Measurements from ENCODE around the gene RNMT.
"Not testable (repeated sequence)": the region's sequence is repeated elsewhere in the genome, so short reads cannot be mapped to it uniquely, and the experiment has no call there.

Gene RNMT

DNA sequence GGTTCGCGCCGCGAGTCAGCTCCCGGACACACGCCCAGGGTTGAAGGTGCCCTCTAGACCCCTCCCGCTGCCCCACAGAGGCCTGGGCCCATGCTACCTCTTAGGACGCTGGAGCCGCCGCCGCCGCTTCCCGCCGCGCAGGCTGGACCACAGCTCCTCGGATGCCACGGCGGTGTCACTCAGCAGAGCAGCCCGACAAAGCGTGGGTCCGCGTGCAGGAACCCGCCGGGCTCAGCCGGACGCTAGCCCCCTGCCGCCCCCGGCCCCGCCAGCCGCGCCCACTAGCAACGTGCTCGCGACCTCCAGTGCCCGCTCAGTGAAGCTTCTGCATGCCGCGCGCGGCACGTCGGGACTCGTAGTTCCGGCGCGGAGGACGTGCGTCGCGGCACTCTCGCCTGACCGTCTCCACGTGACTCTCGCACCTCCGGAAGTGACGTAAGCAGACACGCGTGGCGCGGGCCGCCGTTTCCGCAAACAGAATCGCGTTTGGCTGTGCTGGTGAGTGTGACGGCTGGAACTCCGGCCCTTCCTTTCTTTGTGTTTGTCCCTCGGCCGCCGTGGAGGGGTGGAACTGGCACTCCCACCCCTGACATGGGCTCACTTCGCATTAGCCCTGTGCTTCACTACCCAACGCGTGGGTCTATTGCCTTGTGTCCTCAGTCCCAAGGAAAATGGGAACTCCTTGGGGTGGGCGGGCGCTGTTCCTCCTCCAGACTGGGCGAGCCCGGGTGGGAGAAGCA is at the start of gene RNMT, which contains the start of gene FAM210A:
Gene RNMT (plus strand): TSS at position 442 of the 740 bp plus-strand sequence. CDS start 4,845 bp downstream, outside the sequence.
Gene FAM210A (minus strand): TSS at position 327 of the 740 bp plus-strand sequence. CDS start 44,481 bp downstream, outside the sequence.
- peak; percentile 97 for DNase-seq

DNA sequence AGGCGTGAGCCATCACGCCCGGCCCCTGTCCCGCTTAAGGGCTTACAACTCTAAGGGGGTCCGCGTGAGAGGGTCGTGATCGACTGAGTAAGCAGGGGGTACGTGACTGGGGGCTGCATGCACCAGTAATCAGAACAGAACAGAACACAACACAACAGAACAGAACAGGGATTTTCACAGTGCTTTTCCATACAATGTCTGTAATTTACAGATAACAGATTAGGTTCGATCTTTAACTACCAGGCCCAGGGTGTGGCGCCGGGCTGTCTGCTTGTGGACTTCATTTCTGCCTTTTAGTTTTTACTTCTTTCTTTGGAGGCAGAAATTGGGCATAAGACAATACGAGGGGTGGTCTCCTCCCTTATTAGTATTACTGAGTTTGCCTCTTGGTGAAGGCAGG is 49.1 kb upstream of the RNMT start:
- DNase-seq = not testable (repeated sequence)

GRCh38 chr18:13680612-13681011 is 45.9 kb upstream of the RNMT start:
- DNase-seq = peak; percentile 44

- DNase-seq = no peak
These were observed 44.8 kb upstream of the RNMT start for GRCh38 chr18:13681701-13682100.

GRCh38 chr18:13684546-13684945 is 41.9 kb upstream of the RNMT start:
- no peak for DNase-seq

DNA sequence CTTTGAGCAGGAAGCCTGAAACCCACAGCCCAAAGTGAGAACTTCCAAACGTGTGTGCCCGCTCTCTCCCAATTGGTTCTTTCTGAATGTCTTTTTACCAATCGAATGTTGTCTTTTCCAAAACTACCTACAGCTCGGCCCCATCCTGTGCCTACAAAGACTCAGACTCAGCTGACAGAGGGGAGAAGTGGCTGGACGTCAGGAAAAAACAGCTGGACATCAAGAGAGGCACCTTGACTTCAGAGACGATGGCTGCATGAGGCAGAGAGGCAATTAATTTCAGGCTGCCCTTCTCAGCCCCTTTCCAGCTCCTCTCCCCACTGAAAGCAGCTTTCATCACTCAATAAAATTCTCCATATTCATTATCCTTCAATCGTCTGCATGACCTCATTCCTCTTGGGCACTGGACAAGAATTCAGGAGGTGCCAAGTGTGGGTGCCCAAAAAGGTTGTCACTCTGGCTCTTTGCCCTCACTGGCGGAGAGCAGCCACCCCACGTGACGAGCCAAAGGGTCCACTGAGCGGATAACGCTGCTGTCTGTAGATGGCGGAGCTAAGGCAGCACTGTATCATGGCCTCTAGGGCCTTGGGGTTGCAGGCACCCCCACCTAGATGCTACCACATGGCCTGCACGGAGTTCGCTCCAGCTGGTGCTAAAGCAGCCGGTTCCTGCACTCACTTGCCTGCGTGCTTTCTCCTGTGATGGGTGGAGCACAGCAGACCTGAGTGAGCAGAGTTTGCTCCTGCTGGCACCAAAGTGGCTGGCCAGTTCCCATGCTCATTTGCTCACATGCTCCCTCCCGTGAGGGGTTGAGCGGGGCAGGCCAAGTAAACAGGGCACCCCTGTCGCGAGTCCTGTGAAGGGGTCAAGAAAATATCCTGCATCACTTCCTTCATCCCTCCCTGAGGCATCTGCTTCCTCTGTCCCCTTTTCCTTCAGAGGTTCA is 38.0 kb upstream of the RNMT start:
- DNase-seq = no peak

- DNase-seq = not testable (repeated sequence)
These were observed 36.4 kb upstream of the RNMT start for GRCh38 chr18:13690060-13690459.

DNA sequence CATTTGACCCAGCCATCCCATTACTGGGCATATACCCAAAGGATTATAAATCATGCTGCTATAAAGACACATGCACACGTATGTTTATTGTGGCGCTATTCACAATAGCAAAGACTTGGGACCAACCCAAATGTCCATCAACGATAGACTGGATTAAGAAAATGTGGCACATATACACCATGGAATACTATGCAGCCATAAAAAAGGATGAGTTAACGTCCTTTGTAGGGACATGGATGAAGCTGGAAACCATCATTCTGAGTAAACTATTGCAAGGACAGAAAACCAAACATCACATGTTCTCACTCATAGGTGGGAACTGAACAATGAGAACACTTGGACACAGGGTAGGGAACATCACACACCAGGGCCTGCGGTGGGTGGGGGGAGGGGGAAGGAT is 31.1 kb upstream of the RNMT start:
- DNase-seq = not testable (repeated sequence)

GRCh38 chr18:13696961-13697360 is 29.5 kb upstream of the RNMT start:
- DNase-seq = no peak

- DNase-seq = no peak
These were observed 26.3 kb upstream of the RNMT start for GRCh38 chr18:13700153-13700552.

DNA sequence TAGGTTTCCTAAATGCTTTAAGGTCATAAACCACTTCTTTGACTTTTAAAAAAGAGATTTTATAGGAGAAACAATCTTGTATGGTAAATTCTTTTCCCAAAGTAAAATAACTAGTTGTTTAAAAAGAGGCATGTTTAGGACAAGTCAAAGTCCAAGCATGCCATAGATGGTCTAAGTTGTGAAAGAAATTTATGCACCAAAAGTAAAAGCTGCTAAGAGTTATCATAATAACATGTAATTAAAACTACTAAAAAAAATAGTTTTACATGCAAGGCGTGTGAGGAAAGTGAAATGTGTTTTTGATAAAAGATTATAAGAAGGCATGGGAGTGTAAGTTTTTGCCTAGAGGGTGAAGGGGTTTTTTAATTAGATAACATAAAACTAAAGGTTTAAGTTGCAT is 22.6 kb upstream of the RNMT start:
- DNase-seq = peak; percentile 7

GRCh38 chr18:13710414-13710831 is 16.1 kb upstream of the RNMT start:
- no peak for DNase-seq

- DNase-seq = no peak
These were observed 13.9 kb upstream of the RNMT start for GRCh38 chr18:13712400-13713131.

GRCh38 chr18:13713455-13714055 is 12.9 kb upstream of the RNMT start:
- DNase-seq = no peak

DNA sequence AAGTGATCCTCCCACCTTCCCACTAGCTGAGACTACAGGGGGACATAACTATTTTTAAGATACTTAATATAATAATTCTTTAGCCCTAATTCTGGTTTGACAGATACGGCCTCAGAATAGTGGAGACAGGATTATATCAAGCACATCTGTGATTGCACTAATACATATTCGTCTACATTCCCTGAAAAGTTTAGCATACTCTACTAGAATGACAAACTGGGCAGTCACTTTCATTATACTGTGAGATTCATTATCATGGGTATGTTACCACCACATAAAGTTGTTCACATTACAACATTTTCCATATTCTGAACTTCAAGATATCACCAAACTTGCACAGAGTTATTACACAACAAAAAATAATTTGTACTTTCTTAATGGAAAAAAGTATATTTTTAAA is 11.1 kb upstream of the RNMT start:
- no peak for DNase-seq

DNA sequence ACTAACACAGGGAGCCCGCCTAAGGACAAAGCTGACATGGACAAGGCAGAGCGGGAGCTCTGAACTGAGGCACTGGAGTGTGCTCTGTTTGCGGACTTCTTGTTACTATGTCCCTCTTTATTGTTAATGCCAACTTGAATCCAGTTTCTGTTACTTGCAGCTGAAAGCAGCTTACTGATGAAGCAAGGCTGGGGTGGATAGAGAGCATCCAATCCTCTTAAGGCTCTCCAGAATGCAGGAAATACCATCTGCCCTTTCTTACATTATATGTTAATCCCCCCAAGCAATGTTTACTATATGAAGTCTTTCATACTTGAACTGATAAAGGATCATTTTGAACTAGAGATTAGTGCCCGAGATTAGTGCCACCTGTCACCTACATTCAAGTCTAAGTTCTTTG is 9.6 kb upstream of the RNMT start:
- DNase-seq = peak; percentile 95

DNA sequence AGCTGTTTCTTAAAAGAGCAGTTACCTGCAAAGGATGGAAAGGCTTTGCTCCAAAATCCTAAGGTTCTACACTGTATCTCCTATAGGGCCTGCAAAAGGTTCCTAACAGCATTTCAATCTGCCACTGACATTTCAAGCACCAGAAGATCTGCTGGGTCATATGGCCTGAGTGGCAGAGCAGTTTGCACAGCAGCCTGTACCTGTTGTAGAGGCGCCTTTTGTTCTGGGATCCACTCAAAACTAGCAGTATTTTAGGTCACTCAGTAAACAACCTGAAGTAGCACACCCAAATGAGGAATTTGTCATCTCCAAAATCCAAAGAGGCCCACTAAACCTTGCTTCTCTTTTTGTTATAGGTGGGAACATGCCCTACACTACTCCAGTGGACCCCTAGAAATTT is 6.3 kb upstream of the RNMT start:
- no peak for DNase-seq

- peak; percentile 56 for DNase-seq
These were observed 5.6 kb upstream of the RNMT start for GRCh38 chr18:13720847-13721246.

DNA sequence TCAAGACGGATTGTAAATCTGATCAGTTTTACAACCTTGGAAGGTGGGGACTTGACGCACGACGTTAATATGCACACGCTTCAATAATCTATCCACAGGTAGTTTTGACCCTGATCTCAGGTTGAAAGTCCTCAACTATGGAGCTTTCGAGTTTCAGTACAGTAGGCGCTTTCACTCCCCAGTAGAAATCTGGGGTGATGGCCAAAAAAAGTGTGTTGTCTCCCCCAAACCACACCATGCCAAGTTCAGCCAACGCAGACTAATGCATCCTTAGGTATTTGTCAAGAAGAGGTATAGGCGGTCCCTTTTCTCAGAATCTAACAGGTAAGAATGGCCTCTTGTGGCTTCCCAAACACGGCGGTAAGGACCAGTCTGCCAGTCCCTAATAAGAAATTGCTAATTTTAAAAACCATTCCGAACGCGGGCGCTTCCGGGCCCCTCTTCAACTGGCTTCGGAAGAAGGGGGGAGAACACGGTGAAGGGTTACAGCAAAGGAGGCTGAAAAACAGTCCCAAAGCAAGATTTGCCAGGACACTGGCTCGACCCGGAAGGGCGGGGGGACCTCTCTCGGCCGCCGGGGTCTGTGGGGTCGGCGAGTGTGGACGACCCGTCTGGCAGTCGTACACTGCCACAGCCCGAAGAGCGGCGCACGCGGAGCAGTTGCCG is 774 bp upstream of the RNMT start:
- peak; percentile 37 for DNase-seq

DNA sequence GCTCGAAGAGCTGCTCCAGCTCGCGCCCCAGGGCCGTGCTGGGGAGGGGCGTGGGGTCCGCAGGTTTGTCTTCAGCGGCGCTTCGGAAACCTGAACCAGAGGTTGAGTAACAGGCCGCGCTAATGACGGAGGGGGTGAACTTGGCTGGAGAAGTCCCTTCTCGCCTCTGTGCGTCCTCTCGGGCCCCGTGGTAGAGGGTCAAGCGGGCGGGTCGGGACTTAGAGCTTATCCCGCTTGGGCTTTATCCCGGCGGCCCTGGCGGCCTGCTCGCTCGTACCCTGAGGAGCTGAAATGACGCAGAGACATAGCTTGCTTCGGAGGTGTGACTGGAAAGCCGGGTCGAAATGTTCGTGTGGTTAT is 479 bp downstream of the RNMT start:
- DNase-seq = peak; percentile 75

- no peak for DNase-seq
These were observed 4.0 kb downstream of the RNMT start for GRCh38 chr18:13730481-13730880.

- no peak for DNase-seq
These were observed 9.2 kb downstream of the RNMT start for GRCh38 chr18:13735681-13736080.
